ENCODE data around the gene PPFIA4. TPM values are rescaled to one million over a fixed set of nuclear protein-coding genes. Genes with fewer than 3 reads are reported as not detected.

The PPFIA4 gene
- total RNA-seq, 1 experiment from 2014 or later, result 10.8 TPM

DNA sequence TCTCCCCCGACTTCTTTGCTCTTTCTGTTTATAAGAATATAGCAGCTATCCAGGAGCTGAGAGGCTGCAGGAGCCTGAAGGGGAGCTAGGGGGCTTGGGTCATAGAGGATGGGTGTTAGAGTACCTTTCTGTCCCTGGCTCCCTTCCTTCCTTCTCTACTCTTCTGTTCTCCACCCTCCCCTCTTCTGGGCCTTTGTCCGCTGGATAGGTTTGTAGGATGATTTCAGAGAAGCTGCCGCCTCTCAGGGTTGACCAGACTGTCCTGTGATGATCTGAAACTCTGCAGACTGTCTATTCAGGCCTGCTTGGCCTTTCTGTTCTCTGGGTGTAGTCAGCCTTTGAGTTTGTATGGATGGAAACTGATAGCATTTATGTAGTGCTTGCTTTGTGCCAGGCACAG is 26.3 kb downstream of the PPFIA4 start:
- H3K9ac ChIP-seq (ENCODE audit: low read length), result no peak overlapping the region
- H3K4me3 ChIP-seq (replicated peaks in 1 of 2; ENCODE audit: low read depth in 1 of 2, low read length in 2 of 2), result no peak overlapping the region
- peaks cover 0 to 3% of the 10 kb centered on the region in 2 experiments; a peak in 2 of 4 replicates for H3K4me1 ChIP-seq (ENCODE audit: control insufficient read depth in 1 of 2, insufficient read depth in 2 of 2, low read length in 2 of 2)
- POLR2A ChIA-PET, result no interaction called here
- H2AFZ ChIP-seq (ENCODE audit: low read depth, low read length, poor library complexity, severe bottlenecking), result no peak overlapping the region
- no peaks in the 10 kb centered on the region for H3K79me2 ChIP-seq (ENCODE audit: insufficient read depth, low read length)
- no peaks in the 10 kb centered on the region for H4K20me1 ChIP-seq (ENCODE audit: insufficient read depth)
- H3K4me2 ChIP-seq (ENCODE audit: low read length), result no peak overlapping the region
- CTCF ChIA-PET, result interaction anchor here (0.6 to 0.9 kb wide), 3 partner anchors 10 to 13 kb away, joined by 3 read pairs; no protein-coding TSS in a partner anchor
- TF ChIP-seq CEBPB (IDR thresholded peaks at IDR 0.05; ENCODE audit: low read depth) (no peak), EZH2 (IDR thresholded peaks at IDR 0.05) (no peak), CBX3 (IDR thresholded peaks at IDR 0.05; ENCODE audit: low read depth) (no peak), ZFX (IDR thresholded peaks at IDR 0.05) (no peak), JUND (IDR thresholded peaks at IDR 0.05) (no peak), ATF3 (IDR thresholded peaks at IDR 0.05) (no peak), SP1 (IDR thresholded peaks at IDR 0.05; ENCODE audit: low read depth) (no peak), POLR2A (IDR thresholded peaks at IDR 0.05; ENCODE audit: borderline replicate concordance, extremely low read depth, insufficient read depth, insufficient read length) (no peak), FOSL1 (IDR thresholded peaks at IDR 0.05; ENCODE audit: low read depth) (no peak), POLR2AphosphoS5 (IDR thresholded peaks at IDR 0.05; ENCODE audit: low read depth, low read length) (no peak), RAD21 (IDR thresholded peaks at IDR 0.05; ENCODE audit: low read depth) (no peak), EZH2phosphoT487 (IDR thresholded peaks at IDR 0.05; ENCODE audit: borderline replicate concordance) (no peak), SIN3A (IDR thresholded peaks at IDR 0.05; ENCODE audit: low read depth) (no peak), YY1 (IDR thresholded peaks at IDR 0.05; ENCODE audit: extremely low read depth, insufficient replicate concordance, low read depth, low read length) (no peak), ELF1 (IDR thresholded peaks at IDR 0.05; ENCODE audit: borderline replicate concordance, low read depth) (no peak), SRF (IDR thresholded peaks at IDR 0.05; ENCODE audit: low read depth) (no peak), ZNF274 (IDR thresholded peaks at IDR 0.05; ENCODE audit: low read depth, low read length) (no peak), REST (IDR thresholded peaks at IDR 0.05; ENCODE audit: low read depth) (no peak)
- TF ChIP-seq, protein P1, sequence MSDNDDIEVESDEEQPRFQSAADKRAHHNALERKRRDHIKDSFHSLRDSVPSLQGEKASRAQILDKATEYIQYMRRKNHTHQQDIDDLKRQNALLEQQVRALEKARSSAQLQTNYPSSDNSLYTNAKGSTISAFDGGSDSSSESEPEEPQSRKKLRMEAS (IDR thresholded peaks at IDR 0.05), result no peak
- TF ChIP-seq, protein P2, sequence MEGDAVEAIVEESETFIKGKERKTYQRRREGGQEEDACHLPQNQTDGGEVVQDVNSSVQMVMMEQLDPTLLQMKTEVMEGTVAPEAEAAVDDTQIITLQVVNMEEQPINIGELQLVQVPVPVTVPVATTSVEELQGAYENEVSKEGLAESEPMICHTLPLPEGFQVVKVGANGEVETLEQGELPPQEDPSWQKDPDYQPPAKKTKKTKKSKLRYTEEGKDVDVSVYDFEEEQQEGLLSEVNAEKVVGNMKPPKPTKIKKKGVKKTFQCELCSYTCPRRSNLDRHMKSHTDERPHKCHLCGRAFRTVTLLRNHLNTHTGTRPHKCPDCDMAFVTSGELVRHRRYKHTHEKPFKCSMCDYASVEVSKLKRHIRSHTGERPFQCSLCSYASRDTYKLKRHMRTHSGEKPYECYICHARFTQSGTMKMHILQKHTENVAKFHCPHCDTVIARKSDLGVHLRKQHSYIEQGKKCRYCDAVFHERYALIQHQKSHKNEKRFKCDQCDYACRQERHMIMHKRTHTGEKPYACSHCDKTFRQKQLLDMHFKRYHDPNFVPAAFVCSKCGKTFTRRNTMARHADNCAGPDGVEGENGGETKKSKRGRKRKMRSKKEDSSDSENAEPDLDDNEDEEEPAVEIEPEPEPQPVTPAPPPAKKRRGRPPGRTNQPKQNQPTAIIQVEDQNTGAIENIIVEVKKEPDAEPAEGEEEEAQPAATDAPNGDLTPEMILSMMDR (IDR thresholded peaks at IDR 0.05 in 2 of 3, conservative IDR thresholded peaks at IDR 0.05 in 1 of 3; ENCODE audit: borderline replicate concordance in 1 of 3, insufficient read depth in 1 of 3, low read depth in 2 of 3, low read length in 2 of 3), result no peak
- RAD21 ChIA-PET (ENCODE audit: low non-redundant PET in 1 of 2, low total read pairs in 2 of 2, uncharacterized antibody in 2 of 2, unreplicated experiment in 2 of 2), result no interaction called here
- no peaks in the 10 kb centered on the region for H3K9me3 ChIP-seq (ENCODE audit: control insufficient read depth in 1 of 2, insufficient read depth in 1 of 2, low read depth in 1 of 2, low read length in 2 of 2)
- H3K27ac ChIP-seq (ENCODE audit: low read depth, low read length), result no peak overlapping the region
- DNase-seq (ENCODE audit: low read depth, low spot score) (no peak), ATAC-seq (no peak)
- H3K9me2 ChIP-seq (ENCODE audit: insufficient read depth), result no peaks in the 10 kb centered on the region
- peaks cover 0 to 8% of the 10 kb centered on the region in 2 experiments; a peak in 2 of 4 replicates for H3K36me3 ChIP-seq (ENCODE audit: control insufficient read depth in 1 of 2, insufficient read depth in 2 of 2, low read length in 2 of 2)
- no peaks in the 10 kb centered on the region for H3K27me3 ChIP-seq (ENCODE audit: insufficient read depth, low read length)
- intact Hi-C loops (cut with micrococcal nuclease), result no loop called here
- no TSS peak for BruUV-seq (replicated peaks)

Measured in HCT116 (cell line).